T-helper 2 cell treated with Interferon-gamma antibody and Interleukin-4, amounts not matched to agents 100 ng/mL and 5 ng/mL, for 36 hours (primary cell): ENCODE measurements around the gene SYTL2. TPM values are rescaled to one million over a fixed set of nuclear protein-coding genes. Genes with fewer than 3 reads are reported as not detected.
"Not testable (repeated sequence)": the region's sequence is repeated elsewhere in the genome, so short reads cannot be mapped to it uniquely, and the experiment has no call there.

Experiments used
- intact Hi-C: fragments of 100-400 bp; cut with micrococcal nuclease; formaldehyde crosslinking; loops from one replicate; pipeline ENCODE4 v1.15.1; 2023
- total RNA-seq: library from RNA; stranded (reverse); gene quantifications from 2 replicates; pipeline ENCODE4 v1.2.3, GENCODE V29; 2022

Gene SYTL2
- total RNA-seq, 1 donor from 2014 or later = 29.0 TPM

DNA sequence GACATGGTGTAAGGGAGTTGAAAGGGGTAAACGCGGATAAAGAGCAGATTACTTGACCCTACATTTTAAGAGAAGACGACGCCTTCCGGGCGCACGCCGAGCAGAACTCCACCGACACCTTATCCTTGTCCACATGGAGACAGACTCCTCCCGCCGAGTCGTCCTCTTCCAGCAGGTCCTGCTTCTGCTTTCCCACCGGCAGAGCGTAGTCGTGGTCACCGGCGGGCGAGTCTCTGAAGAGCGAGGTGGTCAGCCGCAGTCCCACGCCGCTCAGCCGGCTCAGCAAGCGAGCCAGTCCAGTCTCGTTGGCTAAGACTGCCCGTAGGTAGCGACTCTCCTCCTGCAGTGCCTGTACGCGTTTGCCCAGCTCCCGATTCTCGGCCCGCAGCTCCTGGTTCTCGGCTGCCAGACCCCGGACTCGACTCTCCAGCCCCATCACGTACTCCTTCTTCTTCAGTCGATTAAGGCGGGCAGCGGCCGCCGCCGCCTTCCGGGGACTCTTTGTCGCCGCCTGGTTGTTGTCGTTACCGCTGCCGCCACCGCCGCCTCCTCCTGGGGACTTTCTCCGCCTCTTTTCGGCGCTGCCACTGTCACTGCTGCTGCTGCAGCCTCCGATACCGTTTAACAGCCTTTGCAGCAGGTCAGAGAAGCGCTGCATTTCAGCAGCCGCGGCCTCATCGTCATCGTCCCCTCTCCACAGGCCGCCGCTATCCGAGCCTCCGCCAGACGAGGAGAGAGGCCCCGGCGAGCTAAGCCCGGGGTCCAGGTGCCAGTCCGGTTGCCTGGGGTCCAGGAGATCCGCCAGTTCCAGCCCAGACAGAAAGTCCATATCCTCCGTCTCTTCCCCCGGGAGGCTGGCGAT, 147.0 kb downstream of the SYTL2 start:
- intact Hi-C loops = loop anchor here (1.0 to 2.0 kb wide), 11 partner anchors 17 to 581 kb away; partner anchors contain the start of genes PICALM, TMEM126A and TMEM126B

DNA sequence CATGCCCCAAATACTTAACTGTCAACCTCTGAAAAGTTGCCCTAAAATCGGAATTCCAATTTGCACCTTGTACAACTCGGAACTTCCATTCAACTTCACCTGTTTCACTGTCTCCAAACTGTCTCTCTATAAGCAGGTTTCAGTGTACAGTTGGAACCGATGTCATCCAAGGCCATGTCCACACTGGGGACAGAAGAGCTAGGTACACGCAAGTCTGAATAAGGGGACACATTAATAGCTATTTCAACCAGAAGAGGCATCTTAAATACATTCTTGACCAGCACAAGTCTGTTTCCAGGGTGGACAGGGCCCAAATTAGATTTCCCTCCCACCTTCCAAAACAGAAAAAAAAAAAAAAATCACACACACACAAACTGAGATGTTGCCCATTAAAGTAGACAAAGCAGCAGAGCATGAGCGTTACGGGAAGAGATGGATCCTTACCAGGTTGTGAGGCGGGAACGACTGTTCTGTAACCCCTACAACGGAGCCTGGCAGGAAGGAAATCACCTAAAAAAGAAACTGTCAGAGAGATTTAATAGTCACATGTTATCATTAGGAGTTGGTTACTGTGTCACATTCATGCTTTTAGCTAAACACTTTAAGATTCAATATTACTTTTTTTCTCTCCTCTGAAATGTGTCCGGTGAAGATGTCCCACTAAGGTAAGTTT, 147.7 kb downstream of the SYTL2 start:
- intact Hi-C loops = no loop called here

DNA sequence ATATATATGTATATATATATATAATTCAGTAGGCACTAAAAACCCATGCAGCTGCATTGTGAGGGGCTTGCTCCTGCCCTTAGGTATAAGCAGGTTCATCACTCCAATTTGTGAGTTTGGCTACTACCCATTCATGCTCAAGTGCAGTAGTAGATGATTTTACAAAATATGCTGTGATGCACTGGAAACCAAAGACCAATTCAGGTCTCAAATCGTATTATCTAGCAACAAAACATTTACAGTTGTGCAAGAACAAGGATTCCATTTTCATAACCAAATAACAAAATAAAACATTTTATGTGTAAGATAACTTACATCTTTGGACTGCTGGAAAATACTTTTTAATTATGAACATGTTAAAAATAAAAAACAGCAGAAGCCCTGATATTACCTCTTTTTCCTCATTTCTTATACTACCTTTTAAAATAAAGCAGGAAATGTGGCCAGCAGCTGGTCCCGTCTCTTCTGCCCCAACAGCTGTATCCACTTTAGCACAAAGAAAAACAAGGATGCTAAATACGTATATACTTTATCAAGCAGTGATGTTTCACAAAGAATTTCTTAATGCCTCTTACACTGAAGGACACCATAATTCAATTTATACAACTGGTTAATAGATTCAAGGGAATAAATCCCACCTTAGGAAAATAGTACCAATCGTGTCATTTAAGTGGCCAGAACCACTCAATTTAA, 148.8 kb downstream of the SYTL2 start:
- intact Hi-C loops = loop anchor here (1.0 kb wide), 1 partner anchor 9 kb away; no protein-coding TSS in a partner anchor

DNA sequence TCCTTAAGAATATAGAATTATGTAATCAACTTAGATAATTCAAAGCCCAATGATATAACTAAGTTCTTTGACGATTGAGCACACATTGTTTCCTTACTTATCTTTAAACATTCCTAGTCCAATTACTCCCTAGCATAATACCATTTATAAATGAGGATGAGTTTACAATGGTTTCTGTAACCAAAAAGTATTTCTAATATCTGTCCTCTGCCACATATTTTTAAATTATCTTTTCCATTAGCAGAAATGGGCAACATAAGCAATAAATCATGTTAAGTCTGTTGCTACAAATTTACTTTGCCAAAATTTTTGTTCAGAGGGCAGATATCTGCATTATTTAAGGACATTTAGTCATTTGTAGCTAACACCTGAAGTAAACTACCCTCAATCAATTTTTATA, 152.8 kb downstream of the SYTL2 start:
- intact Hi-C loops = no loop called here

DNA sequence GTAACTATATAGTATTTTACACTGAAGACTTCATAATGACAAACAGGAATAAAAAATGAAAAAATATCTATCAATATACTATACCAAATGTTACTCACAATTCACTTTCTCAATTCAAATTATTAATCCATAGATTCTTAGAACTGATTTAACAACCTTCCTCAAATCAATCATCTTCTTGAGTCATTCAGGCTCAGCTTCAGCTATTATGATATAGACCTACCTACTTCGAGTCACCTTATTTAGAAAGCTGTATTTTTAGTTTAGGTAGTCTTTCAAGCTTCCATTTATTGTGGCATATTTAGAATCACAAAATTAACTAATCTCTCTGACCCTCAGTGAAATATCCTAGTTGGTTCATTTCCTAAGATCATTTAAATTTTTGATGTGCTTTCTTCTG, 154.2 kb downstream of the SYTL2 start:
- intact Hi-C loops = no loop called here

DNA sequence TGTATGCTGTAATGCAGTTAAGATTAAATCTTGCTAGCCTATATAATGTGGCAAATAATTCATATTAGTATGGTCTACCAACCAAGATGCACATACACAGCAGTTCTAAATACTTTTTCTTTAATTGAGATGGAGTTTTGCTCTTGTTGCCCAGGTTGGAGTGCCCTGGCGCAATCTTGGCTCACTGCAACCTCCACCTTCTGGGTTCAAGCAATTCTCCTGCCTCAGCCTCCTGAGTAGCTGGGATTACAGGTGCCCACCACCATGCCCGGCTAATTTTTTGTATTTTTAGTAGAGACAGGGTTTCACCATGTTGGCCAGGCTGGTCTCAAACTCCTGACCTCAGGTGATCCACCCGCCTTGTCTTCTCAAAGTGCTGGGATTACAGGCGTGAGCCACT, 156.6 kb downstream of the SYTL2 start:
- intact Hi-C loops = not testable (repeated sequence)

DNA sequence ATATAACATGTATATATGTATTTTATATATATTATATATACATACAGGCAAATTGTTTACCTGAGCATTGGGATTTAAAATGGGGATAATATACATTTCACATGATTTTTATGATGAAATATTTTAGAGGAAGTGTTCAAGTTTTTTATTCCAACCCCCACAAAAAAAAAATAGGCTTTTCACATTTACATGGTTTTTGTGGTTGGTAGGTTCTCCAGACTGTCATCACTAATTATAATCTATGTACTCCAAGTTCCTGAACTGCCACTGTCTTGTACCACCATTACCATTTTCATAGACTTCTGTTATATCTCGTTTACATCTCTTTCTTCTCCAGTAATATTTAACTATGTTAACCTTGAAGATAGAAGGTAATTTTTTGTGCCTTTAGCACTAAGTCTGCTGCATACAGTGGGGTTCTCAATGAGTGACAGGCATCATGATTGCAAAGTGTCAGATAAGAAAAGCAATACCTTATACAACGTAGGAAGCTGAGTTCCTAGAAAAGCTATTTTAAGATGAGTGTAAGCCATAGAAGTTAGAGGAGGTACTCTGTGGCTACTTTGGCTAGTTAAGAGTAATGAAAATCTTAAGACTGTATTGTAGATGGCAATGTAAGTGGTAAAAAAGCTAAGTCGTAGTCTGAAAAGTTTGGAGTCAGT, 158.0 kb downstream of the SYTL2 start:
- intact Hi-C loops = loop anchor here (1.0 kb wide), 1 partner anchor 9 kb away; no protein-coding TSS in a partner anchor

DNA sequence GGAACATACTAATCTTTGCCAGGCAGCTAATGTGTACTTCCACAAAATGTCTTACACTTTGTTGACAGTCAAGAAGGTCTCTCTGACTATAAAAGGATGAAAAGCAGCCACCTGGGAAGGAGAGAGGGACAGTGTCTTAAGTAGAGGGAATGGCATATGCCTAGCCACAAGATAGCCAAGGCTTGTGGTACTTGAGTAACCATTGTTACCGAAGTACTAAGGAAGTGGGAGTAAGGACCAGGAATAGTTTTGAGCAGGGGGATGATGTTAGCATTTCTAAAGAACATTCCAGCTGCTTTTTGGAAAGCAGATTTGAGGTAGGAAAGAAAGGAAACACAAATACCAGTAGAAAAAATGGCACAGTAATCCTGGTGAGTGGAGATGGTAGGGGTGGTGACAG, 159.8 kb downstream of the SYTL2 start:
- intact Hi-C loops = no loop called here

DNA sequence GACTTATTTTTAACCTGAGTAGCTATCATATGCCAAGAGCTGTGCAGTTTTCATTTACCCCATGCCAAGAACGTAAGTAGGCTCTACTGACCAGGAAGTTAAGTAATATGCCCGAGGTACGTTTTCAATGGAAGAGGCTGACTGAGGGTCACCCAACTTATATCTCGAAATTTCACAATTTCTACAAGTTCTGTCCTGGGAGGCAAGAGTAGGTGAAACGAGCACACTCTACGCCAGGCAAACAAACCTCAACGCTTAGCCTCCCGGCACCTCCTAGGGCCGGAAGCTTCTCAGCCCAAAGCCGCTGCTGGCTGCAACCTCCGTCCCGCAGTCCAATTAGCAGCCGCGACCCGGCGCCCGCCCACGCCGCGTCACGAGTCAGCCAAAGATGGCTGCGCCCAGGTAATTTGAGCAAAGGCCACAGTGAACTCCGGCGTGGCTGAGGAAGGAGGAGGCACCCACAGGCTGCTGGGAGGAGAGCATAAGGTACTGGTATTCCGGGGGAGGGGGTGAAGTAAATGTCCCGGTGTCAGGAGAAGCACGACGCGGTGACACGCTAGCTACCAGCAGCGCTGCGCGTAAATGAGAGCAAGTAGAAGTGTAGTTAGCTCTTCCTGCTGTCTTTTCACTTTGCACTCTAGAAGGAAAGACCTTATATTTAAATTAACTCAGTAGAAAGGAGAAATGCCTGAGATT, 163.2 kb downstream of the SYTL2 start, which contains the start of gene TMEM126A:
TSS of gene TMEM126A (plus strand) at position 364 of the 696 bp plus-strand sequence. CDS start 2,289 bp downstream, outside the sequence.
- intact Hi-C loops = loop anchor here (1.0 to 5.0 kb wide), 5 partner anchors 17 to 600 kb away; partner anchors contain the start of genes PICALM and TMEM126B

DNA sequence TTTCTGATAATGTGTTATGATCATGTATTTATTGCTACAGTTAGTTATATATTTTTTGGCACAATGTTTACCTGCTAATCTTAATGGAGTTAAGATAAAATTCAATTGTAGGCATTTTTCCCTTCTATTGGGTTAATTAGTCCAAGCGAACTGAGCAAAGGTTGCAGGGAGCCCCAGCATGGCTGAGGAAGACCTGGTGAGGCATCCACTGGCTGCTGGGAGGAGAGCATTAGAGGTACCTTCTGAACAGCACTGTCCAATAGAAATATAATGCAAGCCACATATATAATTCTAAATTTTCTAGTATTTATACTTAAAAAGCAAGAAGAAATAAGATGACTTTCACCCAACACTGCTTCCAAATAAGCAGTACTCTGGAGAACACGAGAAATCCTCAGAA, 163.9 kb downstream of the SYTL2 start:
- intact Hi-C loops = loop anchor here (1.0 to 5.0 kb wide), 5 partner anchors 17 to 600 kb away; partner anchors contain the start of genes PICALM and TMEM126B

Other genes starting within 250 kb of the SYTL2 start
- gene DLG2, start 183.8 kb downstream of the SYTL2 start, total RNA-seq = 0.61 and 1.0 TPM in 2 replicates
- 48.2 and 52.5 TPM in 2 replicates for gene TMEM126B, start 182.5 kb downstream of the SYTL2 start, total RNA-seq
- 37.9 and 41.5 TPM in 2 replicates for gene TMEM126A, start 163.2 kb downstream of the SYTL2 start, total RNA-seq
- 53.5 and 55.9 TPM in 2 replicates for gene CREBZF, start 146.0 kb downstream of the SYTL2 start, total RNA-seq
- gene CCDC89, start 124.9 kb downstream of the SYTL2 start, total RNA-seq = 0.43 TPM in 1 of 2 replicates, not detected in the other
- not detected in 2 replicates for gene CCDC83, start 44.2 kb upstream of the SYTL2 start, total RNA-seq